Superior temporal gyrus (tissue), 1 donor: Measurements from ENCODE around the gene TATDN2.
"Not testable (repeated sequence)": the region's sequence is repeated elsewhere in the genome, so short reads cannot be mapped to it uniquely, and the experiment has no call there.

Experiments used
- DNase-seq: peaks from one replicate; pipeline ENCODE4 v3.0.0-alpha.2; 2016; ENCODE audit errors: extremely low spot score

TATDN2 gene

GRCh38 chr3:10238345-10239183 is 9.7 kb upstream of the TATDN2 start:
- no peak for DNase-seq

DNA sequence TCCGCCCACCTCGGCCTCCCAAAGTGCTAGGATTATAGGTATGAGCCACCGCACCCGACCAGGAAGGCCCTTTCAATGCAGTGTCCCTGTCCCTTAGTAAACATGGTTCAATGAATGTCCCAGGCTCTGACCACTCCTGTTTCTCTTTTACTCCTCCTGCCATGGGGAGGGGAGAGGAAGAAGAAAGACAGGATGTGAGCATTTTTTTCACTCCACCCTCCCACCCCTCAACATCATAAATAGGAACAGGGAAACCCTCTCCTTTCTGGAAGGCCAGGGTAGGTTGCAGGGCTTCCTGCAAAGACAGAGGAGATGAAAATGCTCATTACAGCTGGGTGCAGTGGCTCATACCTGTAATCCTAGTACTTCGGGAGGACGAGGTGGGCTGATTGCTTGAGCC is 7.5 kb upstream of the TATDN2 start:
- no peak for DNase-seq

- no peak for DNase-seq
These were observed 5.8 kb upstream of the TATDN2 start for GRCh38 chr3:10242182-10243065.

- DNase-seq = no peak
These were observed 4.2 kb upstream of the TATDN2 start for GRCh38 chr3:10244009-10244408.

GRCh38 chr3:10245081-10245712 is 3.1 kb upstream of the TATDN2 start:
- DNase-seq = no peak

GRCh38 chr3:10247679-10248183 is 528 bp upstream of the TATDN2 start:
- DNase-seq = no peak

DNA sequence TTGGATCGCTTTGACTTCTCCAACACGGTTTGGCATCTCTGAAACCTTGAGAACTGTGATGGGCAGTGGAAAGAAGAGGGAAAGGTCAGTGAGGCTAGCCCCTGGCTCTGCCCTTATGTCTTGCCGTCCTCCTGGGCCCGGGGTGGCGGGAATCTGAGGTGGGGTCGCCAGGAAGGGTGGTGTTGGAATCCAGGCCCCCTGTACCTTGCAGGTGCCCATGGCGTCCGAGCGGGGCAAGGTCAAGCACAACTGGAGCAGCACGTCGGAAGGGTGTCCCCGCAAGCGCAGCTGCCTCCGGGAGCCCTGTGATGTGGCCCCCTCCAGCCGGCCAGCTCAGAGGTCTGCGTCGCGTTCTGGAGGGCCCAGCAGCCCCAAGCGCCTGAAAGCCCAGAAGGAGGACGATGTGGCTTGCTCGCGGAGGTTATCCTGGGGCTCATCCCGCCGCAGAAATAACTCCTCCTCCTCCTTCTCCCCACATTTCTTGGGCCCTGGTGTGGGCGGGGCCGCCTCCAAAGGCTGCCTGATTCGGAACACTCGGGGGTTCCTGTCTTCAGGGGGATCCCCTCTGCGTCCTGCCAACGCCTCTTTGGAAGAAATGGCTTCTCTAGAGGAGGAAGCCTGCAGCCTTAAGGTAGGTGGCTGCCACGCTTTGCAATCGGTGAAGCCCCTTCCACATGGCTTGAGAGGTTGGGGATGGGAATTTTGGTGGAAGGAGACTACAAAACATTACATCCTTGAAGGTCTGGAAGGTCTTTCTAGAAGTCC is 907 bp downstream of the TATDN2 start:
- peak; percentile 12 for DNase-seq

DNA sequence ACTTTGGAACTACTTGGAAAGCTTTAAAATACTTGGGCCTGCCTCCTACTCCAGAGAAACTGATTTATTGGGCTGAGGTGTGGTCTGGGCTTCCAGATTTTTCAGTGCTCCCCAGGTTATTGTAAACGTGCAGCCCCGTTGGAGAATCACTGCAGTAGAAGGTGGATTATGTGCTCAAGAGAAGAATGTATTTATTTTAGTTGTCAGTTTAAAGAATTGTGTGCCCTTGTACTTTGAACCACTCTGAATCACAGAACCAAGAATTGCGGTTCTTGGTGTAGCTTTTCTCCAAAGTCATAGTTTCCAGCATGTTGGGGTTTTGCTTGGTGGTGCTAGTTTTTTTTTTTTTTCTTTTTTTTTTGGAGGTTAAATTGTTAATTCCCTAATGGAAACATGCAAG is 1.6 kb downstream of the TATDN2 start:
- DNase-seq = no peak

DNA sequence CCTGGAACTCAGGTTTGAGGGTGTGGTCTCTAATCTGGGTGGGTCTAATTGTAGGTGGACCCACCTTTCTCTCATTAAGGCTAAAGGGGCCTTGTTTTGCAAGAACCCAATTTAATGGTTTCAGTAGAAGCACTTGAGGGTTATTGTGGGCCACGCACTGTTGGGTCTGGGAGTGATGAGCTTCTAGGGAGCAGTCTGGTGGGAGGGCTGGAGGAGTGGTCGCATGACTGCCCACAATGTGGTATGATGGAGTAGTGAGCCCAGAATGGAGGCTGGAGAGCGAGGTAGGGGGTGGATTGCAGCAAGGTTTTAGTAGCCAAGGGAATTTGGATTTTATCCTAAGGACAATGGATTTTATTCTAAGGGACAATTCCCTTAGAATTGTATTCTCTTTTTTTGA is 2.7 kb downstream of the TATDN2 start:
- no peak for DNase-seq

- no peak for DNase-seq
These were observed 5.5 kb downstream of the TATDN2 start for GRCh38 chr3:10253731-10254130.

DNA sequence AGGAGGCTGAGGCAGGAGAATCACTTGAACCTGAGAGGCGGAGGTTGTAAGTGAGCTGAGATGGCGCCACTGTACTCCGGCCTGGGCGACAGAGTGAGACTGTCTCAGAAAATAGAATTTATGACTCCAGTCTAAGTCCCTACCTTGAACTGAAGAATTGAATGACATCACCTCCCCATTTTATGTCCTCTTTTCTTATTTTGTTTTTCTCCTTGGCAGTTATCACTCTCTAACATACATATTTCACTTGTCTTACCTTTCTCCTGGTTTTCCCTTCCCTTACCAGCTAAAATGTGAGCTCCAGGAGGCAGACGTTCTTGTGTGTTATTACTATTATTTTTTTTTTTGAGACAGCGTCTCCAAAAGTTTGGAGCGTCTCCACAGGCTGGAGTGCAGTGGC is 7.6 kb downstream of the TATDN2 start:
- no peak for DNase-seq

DNA sequence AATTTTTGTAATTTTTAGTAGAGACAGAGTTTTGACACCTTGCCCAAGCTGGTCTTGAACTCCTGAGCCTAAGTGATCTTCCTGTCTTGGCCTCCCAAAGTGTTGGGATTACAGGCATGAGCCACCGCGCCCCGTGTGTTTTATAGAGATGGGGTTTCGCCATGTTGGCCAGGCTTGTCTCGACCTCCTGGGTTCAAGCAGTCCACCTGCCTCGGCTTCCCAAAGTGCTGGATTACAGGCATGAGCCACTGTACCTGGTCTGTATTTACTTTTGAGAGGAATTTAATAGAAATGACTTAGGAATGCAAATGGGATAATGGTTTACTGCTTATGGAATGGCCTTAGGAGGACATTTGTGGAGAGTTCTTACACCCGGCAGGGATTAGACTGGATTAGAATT is 10.8 kb downstream of the TATDN2 start:
- DNase-seq = no peak

- DNase-seq = no peak
These were observed 11.5 kb downstream of the TATDN2 start for GRCh38 chr3:10259798-10260197.

DNA sequence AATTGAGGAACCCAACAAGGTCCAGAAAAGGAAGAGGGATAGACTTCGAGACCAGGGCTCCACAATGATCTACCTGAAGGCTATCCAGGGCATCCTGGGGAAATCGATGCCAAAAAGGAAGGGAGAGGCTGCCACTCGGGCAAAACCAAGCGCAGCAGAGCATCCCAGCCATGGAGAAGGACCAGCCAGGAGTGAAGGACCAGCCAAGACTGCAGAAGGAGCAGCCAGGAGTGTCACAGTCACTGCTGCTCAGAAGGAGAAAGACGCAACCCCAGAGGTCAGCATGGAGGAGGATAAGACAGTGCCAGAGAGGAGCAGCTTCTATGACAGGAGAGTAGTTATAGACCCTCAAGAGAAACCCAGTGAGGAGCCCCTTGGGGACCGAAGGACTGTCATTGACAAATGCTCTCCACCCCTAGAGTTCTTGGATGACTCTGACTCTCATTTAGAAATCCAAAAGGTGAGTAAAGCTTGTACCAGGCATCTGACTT is 12.0 kb downstream of the TATDN2 start:
- DNase-seq = no peak

DNA sequence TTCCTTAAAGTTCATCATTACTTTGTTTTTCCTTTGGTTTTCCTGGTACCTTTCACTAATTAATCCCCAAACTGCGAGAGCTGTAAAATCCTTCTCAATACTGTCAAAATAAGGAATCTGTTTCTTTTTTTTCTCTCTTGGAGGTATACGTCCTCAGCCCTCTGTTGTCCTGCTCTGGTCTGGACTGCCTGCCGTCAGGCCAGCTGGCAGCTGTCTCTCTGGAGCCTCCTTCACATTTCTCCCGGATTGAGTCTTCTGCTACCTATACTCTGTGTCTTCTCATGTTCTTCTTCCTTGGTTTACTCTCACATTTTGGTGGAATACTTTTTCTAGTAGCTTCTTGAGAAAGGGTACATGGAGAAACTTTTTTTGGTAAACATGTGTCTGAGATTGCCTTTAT is 13.8 kb downstream of the TATDN2 start:
- no peak for DNase-seq

- DNase-seq = no peak
These were observed 15.5 kb downstream of the TATDN2 start for GRCh38 chr3:10263646-10264363.

- no peak for DNase-seq
These were observed 17.6 kb downstream of the TATDN2 start for GRCh38 chr3:10265833-10266232.

DNA sequence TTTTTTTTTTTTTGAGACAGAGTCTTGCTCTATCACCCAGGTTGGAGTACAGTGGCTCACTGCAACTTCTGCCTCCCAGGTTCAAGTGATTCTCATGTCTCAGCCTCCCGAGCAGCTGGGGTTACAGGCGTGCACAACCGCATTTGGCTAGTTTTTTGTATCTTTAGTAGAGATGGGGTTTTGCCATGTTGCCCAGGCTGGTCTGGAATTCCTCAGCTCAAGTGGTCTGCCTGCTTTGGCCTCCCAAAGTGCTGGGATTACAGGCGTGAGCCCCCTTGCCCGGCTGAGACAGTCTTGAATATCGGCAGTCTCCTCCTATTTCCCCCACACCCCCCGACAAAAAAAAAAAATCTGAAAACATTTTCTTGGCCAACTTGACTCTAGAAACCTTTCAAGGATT is 18.7 kb downstream of the TATDN2 start:
- not testable (repeated sequence) for DNase-seq

DNA sequence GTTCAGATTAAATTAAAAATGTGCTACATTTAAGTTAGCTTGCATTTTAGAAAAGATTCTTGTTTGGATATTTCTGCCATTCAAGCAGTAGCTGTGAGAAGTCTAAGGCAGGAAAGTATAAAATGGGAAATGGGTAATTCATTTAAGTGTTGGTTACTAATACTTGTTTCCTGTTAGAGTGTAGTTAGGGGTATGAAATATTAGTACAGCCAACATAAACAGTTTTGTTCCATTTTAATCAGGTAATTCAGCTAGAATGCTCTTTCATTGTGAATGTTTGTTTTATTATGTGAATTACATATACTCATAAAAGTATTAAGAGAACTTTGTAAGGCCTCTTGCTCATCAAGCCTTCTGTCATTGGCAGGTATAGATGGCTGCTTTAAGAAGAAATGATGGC is 19.9 kb downstream of the TATDN2 start:
- DNase-seq = no peak

DNA sequence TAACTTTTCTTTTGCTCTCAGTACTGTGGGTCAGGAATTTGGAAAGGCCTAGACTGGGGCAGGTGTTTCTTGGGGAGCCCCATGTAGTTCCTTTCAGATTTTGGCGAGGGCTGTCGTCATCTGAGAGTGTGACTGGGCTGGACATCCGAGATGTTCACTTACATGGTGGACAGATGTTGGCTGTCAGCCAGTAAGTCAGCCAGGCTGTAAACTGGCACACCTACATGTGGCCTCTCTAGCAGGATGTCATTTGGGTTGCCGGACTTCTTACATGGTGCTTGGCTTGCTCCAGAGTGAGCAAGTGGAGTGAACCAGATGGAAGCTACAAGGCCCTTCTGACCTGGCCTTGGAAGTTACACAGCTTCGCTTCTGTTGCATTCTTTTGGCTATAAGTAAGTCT is 20.7 kb downstream of the TATDN2 start:
- no peak for DNase-seq

DNA sequence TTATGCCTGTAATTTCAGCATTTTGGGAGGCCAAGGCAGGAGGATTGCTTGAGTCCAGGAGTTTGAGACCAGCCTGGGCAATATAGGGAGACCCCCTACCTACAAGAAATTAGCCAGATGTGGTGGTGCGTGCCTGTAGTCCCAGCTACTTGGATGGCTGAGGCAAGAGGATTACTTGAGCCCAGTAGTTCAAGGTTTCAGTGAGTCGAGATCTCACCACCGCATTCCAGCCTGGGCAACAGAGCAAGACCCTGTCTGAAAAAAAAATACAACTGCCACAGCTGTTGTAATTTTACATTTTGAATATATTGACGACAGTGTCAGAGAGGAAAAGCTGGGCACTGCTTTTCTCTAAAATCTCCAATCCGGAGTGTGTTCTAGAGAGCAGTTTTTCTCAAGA is 21.2 kb downstream of the TATDN2 start:
- DNase-seq = no peak
